ENCODE results near the gene CA14.
"Not testable (repeated sequence)": the region's sequence is repeated elsewhere in the genome, so short reads cannot be mapped to it uniquely, and the experiment has no call there.

The CA14 gene

GRCh38 chr1:150236614-150237100 is 20.9 kb upstream of the CA14 start:
- DNase-seq (ENCODE audit: low spot score): no peak

- DNase-seq (ENCODE audit: low spot score): not testable (repeated sequence)
These were observed 20.4 kb upstream of the CA14 start for GRCh38 chr1:150237176-150237575.

GRCh38 chr1:150237746-150238145 is 19.8 kb upstream of the CA14 start:
- no peak for DNase-seq (ENCODE audit: low spot score)

- DNase-seq (ENCODE audit: low spot score): no peak
These were observed 14.6 kb upstream of the CA14 start for GRCh38 chr1:150243003-150243402.

- DNase-seq (ENCODE audit: low spot score): no peak
These were observed 7.6 kb upstream of the CA14 start for GRCh38 chr1:150249936-150250335.

GRCh38 chr1:150256198-150256553 is 1.4 kb upstream of the CA14 start:
- DNase-seq (ENCODE audit: low spot score): no peak

- no peak for DNase-seq (ENCODE audit: low spot score)
These were observed 826 bp upstream of the CA14 start for GRCh38 chr1:150256554-150257341.

- DNase-seq (ENCODE audit: low spot score): no peak
These were observed 1.6 kb downstream of the CA14 start for GRCh38 chr1:150259217-150259616.

- peak; percentile 52 for DNase-seq (ENCODE audit: low spot score)
These were observed 2.4 kb downstream of the CA14 start for GRCh38 chr1:150259758-150260669.

GRCh38 chr1:150261367-150261766 is 3.8 kb downstream of the CA14 start:
- no peak for DNase-seq (ENCODE audit: low spot score)

GRCh38 chr1:150262388-150263320 is 5.1 kb downstream of the CA14 start:
- DNase-seq (ENCODE audit: low spot score): peak; percentile 82

- no peak for DNase-seq (ENCODE audit: low spot score)
These were observed 6.0 kb downstream of the CA14 start for GRCh38 chr1:150263549-150263948.

- no peak for DNase-seq (ENCODE audit: low spot score)
These were observed 10.3 kb downstream of the CA14 start for GRCh38 chr1:150267896-150268295.

GRCh38 chr1:150268340-150268704 is 10.7 kb downstream of the CA14 start:
- DNase-seq (ENCODE audit: low spot score): peak; percentile 58

- peak; percentile 97 for DNase-seq (ENCODE audit: low spot score)
These were observed 11.3 kb downstream of the CA14 start, which contains the start of gene APH1A for GRCh38 chr1:150268705-150269403. Gene APH1A (minus strand): TSS chr1:150269016. CDS start chr1:150268810, 206 bp downstream.

GRCh38 chr1:150269451-150269850 is 11.9 kb downstream of the CA14 start:
- DNase-seq (ENCODE audit: low spot score): no peak

GRCh38 chr1:150271291-150271959 is 13.9 kb downstream of the CA14 start:
- DNase-seq (ENCODE audit: low spot score): peak; percentile 76

- DNase-seq (ENCODE audit: low spot score): peak; percentile 14
These were observed 15.7 kb downstream of the CA14 start for GRCh38 chr1:150273311-150273710.

GRCh38 chr1:150280138-150280707 is 22.6 kb downstream of the CA14 start:
- DNase-seq (ENCODE audit: low spot score): no peak

- peak; percentile 64 for DNase-seq (ENCODE audit: low spot score)
These were observed 23.7 kb downstream of the CA14 start for GRCh38 chr1:150281221-150281757.
